ENCODE measurements around the gene NUB1.

Gene NUB1

DNA sequence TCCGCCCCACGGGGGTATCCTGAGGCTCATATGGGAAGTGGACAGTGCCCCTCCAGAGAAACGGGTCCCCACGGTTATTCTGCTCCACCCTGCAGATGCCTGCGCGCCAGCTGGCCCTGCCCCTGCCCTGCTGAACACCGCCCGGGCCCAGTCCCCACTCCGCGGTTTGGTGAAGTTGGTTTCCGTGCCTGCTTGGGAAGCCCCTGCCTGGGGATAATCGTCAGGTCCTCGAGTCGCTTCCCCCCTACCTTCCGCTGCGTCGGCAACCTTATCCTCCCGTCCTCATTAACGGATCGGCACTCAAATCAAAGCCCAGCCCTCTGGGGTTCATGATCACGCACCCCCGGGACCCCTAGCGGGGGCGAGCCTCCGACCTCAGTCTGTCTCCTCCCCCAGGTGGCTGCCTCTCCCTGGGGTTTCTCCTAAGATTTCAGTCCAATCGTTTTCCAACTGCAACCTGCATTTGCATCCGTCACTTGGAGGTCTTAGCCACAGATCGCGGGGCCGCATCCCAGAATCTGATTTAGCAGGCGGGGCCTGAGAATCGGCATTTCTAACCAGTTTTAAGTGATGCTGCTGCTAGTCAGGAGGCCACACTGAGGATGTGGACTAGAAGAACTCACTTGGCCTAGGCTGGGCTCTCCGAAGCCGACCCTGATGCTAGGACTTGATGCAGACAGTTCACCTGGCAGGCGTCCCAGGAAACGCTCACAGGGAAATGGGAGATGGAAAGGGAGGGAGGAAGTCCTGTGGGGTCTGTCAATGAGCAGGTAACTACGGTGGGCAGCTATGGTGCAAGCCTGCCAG is 40.7 kb downstream of the NUB1 start:
- ChIA-PET POLR2A (no interaction called here), CTCF (no interaction called here)
- DNase-seq (ENCODE audit: extremely low spot score) = no peak
- TF ChIP-seq ZNF384 (IDR thresholded peaks at IDR 0.05) (no peak), CTBP1 (IDR thresholded peaks at IDR 0.05; ENCODE audit: borderline replicate concordance) (no peak), ELF4 (IDR thresholded peaks at IDR 0.05) (no peak), L3MBTL2 (conservative IDR thresholded peaks at IDR 0.05) (no peak), SP1 (IDR thresholded peaks at IDR 0.05) (no peak), TARDBP (IDR thresholded peaks at IDR 0.05) (no peak), ARNT (IDR thresholded peaks at IDR 0.05) (no peak), FOXK2 (IDR thresholded peaks at IDR 0.05) (no peak), FOXM1 (IDR thresholded peaks at IDR 0.05; ENCODE audit: borderline replicate concordance) (no peak), LEF1 (IDR thresholded peaks at IDR 0.05; ENCODE audit: borderline replicate concordance) (no peak), BHLHE40 (IDR thresholded peaks at IDR 0.05; ENCODE audit: borderline replicate concordance) (no peak), FOXA1 (IDR thresholded peaks at IDR 0.05) (no peak), NFRKB (IDR thresholded peaks at IDR 0.05) (no peak), HDGF (IDR thresholded peaks at IDR 0.05; ENCODE audit: borderline replicate concordance) (no peak), SUZ12 (IDR thresholded peaks at IDR 0.05) (no peak)
- TF ChIP-seq, protein P1, sequence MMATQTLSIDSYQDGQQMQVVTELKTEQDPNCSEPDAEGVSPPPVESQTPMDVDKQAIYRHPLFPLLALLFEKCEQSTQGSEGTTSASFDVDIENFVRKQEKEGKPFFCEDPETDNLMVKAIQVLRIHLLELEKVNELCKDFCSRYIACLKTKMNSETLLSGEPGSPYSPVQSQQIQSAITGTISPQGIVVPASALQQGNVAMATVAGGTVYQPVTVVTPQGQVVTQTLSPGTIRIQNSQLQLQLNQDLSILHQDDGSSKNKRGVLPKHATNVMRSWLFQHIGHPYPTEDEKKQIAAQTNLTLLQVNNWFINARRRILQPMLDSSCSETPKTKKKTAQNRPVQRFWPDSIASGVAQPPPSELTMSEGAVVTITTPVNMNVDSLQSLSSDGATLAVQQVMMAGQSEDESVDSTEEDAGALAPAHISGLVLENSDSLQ (IDR thresholded peaks at IDR 0.05) = no peak

DNA sequence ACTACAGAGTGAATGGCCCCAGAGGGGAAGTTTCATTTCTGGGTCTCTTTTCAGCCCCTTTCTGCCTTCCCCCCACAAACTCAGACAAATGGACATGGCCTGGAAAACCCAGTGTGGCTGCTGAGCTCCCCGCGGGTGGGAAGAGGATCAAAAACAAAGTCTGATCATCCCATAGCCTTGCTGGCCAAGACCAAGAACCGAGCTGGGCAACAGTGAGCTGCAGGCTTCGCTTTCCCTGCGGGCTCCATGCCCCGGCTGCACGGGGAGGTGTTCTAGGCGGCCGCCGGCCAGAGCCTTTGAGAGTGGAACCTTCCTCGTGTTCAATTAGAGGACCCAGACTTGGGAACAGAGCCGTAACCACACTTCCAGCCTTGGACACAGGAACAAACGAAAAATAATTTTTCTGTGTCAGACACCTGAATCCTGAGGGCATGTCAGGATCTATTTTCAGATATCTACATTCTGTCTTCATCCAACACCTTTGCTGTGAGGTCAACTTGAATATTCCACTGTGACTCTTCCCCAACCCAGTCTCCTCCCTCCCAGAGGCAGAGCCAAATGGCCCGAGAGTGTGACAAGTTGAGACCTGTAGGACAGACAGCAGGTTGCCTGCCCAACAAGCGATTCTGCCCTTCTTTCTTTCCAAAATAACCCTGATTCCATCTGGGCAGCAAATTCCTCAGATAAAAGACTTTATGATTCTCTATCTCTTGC is 42.2 kb downstream of the NUB1 start:
- ChIA-PET POLR2A (no interaction called here), CTCF (interaction anchor here (0.6 kb wide), 2 partner anchors 157 to 260 kb away, joined by 3 to 5 read pairs; no protein-coding TSS in a partner anchor)
- DNase-seq (ENCODE audit: extremely low spot score) = no peak
- TF ChIP-seq L3MBTL2 (conservative IDR thresholded peaks at IDR 0.05) (no peak), SUZ12 (IDR thresholded peaks at IDR 0.05) (no peak), FOXK2 (IDR thresholded peaks at IDR 0.05) (no peak), ZNF384 (IDR thresholded peaks at IDR 0.05) (no peak), LEF1 (IDR thresholded peaks at IDR 0.05; ENCODE audit: borderline replicate concordance) (no peak), ELF4 (IDR thresholded peaks at IDR 0.05) (no peak)

DNA sequence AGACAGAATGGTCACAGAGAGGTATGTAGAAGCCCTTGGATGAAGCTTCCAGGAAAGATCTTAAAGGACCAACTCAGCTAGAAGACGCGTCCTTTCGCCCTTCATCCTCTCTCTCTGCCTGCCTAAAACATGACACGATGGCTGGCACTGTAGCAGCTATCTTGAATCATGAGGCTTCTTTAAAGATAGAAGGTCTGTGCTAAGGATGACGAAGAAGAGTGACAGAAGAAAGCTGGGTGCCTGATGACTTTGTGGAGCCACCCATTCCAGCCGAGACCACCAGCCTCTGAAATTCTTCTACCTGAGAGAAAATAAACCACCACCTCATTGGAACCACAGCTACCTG is 42.7 kb downstream of the NUB1 start:
- POLR2A ChIA-PET = no interaction called here
- CTCF ChIA-PET = no interaction called here
- no peak for TF ChIP-seq ZNF384 (IDR thresholded peaks at IDR 0.05)
- TF ChIP-seq FOXM1 (IDR thresholded peaks at IDR 0.05; ENCODE audit: borderline replicate concordance) = no peak
- TF ChIP-seq TARDBP (IDR thresholded peaks at IDR 0.05) = no peak
- TF ChIP-seq ARNT (IDR thresholded peaks at IDR 0.05) = no peak
- TF ChIP-seq SUZ12 (IDR thresholded peaks at IDR 0.05) = no peak
- no peak for TF ChIP-seq ELF4 (IDR thresholded peaks at IDR 0.05)
- no peak for TF ChIP-seq L3MBTL2 (conservative IDR thresholded peaks at IDR 0.05)
- TF ChIP-seq BHLHE40 (IDR thresholded peaks at IDR 0.05; ENCODE audit: borderline replicate concordance) = no peak
- no peak for TF ChIP-seq HDGF (IDR thresholded peaks at IDR 0.05; ENCODE audit: borderline replicate concordance)
- TF ChIP-seq FOXA1 (IDR thresholded peaks at IDR 0.05) = no peak
- TF ChIP-seq, protein P1 (IDR thresholded peaks at IDR 0.05) = no peak
- TF ChIP-seq LEF1 (IDR thresholded peaks at IDR 0.05; ENCODE audit: borderline replicate concordance) = no peak
- no peak for TF ChIP-seq FOXK2 (IDR thresholded peaks at IDR 0.05)
- no peak for TF ChIP-seq CTBP1 (IDR thresholded peaks at IDR 0.05; ENCODE audit: borderline replicate concordance)
- TF ChIP-seq NFRKB (IDR thresholded peaks at IDR 0.05) = no peak
- TF ChIP-seq SP1 (IDR thresholded peaks at IDR 0.05) = no peak
- DNase-seq (ENCODE audit: extremely low spot score) = no peak

DNA sequence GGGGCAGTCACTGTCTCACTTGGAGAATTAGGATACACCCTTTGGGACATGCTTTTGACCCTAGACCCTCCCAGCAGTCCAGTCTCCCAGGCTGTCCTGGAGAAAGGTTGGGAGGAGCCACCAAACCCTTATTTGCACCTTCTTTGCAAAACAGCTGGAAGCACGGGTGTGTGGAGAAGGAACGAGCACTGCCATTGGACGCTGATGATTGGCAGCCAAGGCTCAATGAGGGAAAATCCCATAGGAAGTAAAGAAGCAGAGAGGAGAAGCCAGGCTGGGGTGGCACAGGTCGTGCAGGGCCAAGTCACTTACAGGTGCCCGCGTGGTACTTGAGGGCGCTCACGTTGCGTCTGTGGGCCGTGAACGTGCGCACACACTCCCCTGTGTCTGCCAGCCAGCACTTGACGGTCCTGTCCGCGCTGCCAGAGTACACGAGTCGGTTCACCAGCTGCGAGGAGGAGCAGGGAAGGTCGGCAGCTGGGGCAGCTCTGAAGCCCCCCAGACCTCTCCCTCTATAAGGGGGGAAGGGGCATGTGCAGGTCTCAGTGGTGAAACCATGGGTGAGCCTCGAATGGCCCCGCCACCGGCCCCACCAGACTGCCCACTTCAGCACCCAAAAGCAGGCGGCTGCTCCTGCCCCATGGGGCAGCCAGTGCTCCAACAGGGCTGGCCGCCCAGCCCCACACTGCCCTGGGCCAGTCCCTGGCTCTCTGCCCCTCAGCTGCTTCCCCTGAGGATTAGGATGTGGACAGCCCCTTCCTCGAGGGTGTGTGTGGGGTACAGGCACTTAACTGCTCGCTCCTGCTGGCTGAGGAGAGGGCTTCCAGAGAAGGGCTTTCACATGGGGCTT is 43.4 kb downstream of the NUB1 start:
- no peak for TF ChIP-seq CTBP1 (IDR thresholded peaks at IDR 0.05; ENCODE audit: borderline replicate concordance)
- TF ChIP-seq HDGF (IDR thresholded peaks at IDR 0.05; ENCODE audit: borderline replicate concordance) = no peak
- TF ChIP-seq FOXM1 (IDR thresholded peaks at IDR 0.05; ENCODE audit: borderline replicate concordance) = no peak
- no peak for TF ChIP-seq LEF1 (IDR thresholded peaks at IDR 0.05; ENCODE audit: borderline replicate concordance)
- TF ChIP-seq, protein P1 (IDR thresholded peaks at IDR 0.05) = no peak
- no peak for TF ChIP-seq FOXK2 (IDR thresholded peaks at IDR 0.05)
- no peak for TF ChIP-seq NFRKB (IDR thresholded peaks at IDR 0.05)
- no peak for TF ChIP-seq ELF4 (IDR thresholded peaks at IDR 0.05)
- no peak for TF ChIP-seq SP1 (IDR thresholded peaks at IDR 0.05)
- TF ChIP-seq SUZ12 (IDR thresholded peaks at IDR 0.05) = no peak
- TF ChIP-seq TARDBP (IDR thresholded peaks at IDR 0.05) = no peak
- no peak for TF ChIP-seq FOXA1 (IDR thresholded peaks at IDR 0.05)
- no peak for TF ChIP-seq L3MBTL2 (conservative IDR thresholded peaks at IDR 0.05)
- TF ChIP-seq ARNT (IDR thresholded peaks at IDR 0.05) = no peak
- TF ChIP-seq ZNF384 (IDR thresholded peaks at IDR 0.05) = no peak
- no peak for TF ChIP-seq BHLHE40 (IDR thresholded peaks at IDR 0.05; ENCODE audit: borderline replicate concordance)
- DNase-seq (ENCODE audit: extremely low spot score) = no peak
- POLR2A ChIA-PET = no interaction called here
- CTCF ChIA-PET = no interaction called here

All from HEK293T (cell line).